NCI-H526 treated with DMSO at 0.1 percent for 48 hours (cell line): ENCODE data around the gene B9D1.

Source experiments
- DNase-seq: peaks from one replicate; lab custom pipeline; 2025; lab: John Stamatoyannopoulos, UW

The B9D1 gene

DNA sequence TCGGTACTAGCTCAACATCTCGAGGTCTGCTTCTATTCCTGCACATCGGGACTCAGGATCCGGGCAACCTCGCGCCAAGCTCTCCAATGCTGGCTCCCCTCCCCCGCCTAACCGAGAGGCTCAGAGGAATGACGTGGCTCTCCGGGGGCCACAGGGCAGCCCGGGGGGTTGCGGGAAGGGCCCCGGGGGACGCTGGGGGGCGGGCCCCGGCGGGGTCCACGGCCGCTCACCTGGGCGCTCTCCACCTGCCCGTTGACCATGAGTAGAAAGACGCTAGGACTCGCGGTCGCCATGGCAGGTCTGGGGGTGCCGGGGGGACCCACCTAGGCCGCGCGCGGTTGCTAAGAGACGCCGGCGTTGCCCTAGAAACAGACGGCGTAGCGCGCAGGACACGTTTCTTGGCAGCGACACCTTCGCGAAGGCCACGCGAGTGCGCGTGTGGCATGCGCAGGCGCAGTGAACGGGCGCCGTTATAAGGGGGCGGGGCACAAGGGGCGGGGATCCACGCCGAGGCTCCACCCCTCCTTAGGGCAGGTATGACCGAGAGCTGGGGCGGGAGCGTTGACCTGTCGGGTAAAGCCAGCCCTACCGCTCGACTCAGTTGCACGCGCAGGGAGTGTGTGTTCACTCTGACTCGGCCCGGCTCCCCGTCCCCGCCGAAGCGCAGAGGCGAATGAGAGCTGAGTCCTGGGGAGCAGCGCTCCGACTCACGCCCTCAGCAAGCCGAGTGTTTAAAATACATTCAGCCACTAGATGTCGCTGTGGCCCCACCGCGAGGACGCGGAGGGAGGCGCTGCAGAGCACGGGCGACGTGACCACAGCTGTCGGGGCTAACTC lies at the start of gene B9D1:
TSS of gene B9D1 (minus strand) at position 447 of the 837 bp plus-strand sequence. CDS start at position 293, 154 bp downstream.
- peak; percentile 81 for DNase-seq

- no peak for DNase-seq
Observed at GRCh38 chr17:19411631-19412030, 49.1 kb upstream of the B9D1 start.

- no peak for DNase-seq
Observed at GRCh38 chr17:19410875-19411620, 48.5 kb upstream of the B9D1 start, which contains the start of gene RNF112. Gene RNF112, plus strand, starts transcription at chr17:19411232. Its CDS starts 177 bp downstream, at chr17:19411409.

- DNase-seq, result no peak
Observed at GRCh38 chr17:19410091-19410490, 47.6 kb upstream of the B9D1 start.

DNA sequence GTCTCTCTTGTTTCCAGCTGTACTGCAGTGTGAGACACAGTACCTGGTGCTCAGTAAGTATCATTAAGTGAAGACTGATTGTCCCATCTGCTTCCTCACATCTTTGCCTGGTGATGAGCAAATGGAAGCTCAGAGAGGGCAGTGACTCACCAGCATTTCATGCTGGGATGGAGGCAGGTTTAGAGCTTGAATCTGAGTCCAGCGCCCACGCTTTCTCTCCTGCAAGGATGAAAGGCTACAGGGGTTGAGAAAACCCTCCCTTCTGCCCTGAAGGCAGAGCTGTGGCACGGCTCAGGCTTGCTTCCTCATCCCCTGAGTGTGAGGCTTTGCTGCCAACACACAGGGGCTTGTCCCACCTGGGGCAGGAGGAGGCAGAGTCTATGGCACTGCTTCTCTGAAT lies 47.0 kb upstream of the B9D1 start:
- no peak for DNase-seq

DNA sequence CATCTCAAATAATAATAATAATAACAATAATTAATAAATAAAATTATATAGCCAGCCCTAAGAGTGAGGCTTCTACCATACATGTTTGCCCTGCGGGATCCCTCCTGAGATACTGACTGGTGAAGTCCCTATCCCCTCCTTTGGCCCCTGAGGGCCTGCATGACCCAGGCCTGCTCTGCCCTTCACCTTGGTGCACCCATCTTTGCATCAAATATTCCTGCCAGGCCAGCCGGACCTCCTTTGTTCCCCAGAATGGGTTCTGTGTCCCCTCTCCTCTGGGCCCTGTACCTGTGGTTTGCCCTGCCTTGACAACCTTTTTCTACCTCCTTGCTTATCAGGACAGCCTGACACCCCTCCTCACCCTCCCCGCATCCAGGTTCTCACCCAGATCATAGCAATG lies 46.5 kb upstream of the B9D1 start:
- DNase-seq, result no peak

DNA sequence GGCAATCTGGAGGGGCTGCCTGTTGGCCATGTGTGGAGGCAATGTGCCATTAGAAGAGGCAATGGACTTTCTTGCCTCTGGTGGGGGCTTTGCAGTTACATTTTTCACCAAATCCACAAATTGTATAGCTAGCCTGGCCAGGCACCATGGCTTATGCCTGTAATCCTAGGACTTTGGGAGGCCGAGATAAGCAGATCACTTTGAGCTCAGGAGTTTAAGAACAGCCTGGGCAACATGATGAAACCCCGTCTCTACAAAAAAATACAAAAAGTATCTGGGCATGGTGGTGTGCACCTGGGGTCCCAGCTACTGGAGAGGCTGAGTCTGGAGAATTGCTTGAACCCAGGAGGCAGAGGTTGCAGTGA lies 45.8 kb upstream of the B9D1 start:
- DNase-seq, result no peak

DNA sequence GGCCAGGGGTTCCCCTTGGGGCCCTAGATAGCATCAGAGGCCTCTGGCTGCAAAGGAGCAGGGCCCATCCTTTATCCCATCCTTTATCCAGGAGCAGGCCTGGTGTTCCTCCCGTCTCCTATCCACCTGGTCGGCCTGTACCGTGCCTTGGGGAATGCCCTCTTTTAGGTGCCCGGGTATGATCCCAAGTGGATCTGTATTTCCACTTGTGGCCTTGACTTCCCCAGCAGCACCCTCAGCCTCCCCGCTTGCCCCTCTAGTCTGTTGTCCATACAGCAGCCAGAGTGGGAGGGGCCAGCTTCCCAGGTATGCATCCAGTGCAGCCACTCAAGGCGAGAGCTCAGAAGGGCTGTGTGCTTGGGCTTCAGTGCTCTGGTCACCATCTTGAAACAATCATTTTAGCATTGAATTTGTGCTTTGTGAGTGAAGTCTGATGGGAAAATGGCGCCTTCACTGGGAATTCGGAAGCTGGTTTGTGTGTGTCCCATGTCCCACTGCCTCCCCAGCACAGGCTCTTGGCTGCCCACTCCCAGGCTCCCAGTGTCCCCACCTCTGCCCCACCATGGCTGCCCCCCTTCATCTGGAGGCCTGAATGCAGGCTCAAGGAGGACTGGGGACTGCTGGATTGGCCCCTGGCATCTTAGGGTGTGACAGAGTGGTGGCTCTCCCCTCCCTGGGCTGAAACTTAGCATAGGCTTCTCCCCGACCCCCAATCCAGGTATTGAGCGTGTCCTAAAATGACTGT lies 45.2 kb upstream of the B9D1 start:
- DNase-seq, result no peak

DNA sequence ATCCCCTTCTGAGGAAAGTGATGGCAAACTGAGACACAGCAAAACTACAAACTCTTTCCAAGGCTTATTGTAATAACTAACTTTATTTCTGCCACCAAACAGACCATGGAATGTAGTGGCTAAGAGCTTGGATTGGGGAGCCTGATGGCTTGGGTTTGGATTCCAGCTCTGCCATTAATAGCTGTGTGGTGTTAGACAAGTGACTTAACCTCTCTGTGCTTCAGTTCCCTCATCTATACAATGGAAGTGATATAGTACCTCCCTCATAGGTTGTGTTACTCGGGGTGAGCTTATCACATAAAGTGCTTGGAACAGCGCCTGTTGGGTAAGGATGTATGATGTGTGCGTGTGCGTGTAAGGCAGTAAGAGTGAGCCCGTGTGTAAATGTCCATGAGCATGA lies 42.6 kb upstream of the B9D1 start:
- DNase-seq, result no peak

- DNase-seq, result no peak
Observed at GRCh38 chr17:19404264-19404663, 41.7 kb upstream of the B9D1 start.

- DNase-seq, result no peak
Observed at GRCh38 chr17:19403021-19403420, 40.5 kb upstream of the B9D1 start.

DNA sequence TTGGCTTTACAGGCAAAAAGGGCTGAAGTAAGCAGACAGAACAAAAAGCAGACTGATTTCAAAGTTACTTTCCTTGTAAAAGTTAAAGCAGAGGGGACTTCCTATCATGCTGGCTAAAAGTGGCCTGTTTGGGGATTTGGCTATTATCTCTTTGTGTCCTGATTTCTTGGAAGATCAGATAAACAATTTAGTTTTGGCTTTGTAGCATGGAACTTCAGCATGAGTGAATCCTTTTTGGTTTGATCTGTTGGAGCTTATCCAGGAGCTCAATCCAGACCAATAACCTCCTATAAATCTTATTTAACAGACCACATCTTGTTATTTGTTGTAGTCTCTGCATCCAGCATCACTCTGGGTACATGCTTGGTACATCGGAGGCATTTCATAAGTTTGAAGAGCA lies 39.6 kb upstream of the B9D1 start:
- no peak for DNase-seq

DNA sequence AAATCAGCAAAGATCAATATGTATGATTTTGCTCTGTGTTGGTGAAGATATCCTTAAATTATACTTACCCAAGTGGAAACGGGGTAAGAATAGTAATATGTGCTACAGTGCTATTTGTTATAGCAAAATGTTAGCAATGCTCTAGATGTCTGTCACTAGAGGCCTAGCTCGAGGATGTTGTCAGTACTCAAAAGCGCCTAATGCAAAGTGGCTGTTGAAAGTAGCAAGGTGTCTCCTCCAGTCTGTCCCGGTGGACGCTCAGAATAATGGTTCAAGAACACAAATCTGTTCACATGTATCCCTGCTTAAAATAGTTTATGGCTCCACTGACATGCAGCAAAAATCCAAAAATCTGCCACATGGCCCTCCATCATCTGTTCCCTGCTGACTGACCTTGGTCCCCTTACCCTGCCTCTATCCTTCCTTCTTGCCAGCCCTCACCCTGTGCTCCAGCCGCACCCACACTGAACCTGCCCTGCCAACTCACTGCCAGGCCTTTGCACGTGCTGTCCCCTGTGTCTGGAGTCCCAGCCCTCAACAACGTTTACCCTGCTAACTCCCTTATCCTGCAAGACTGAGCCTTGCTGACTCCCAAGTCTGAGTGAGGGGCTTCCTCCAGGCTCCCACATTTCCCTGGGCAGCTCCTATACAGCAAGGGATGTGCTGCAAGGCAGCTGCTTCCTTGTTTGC lies 38.9 kb upstream of the B9D1 start:
- no peak for DNase-seq

- DNase-seq, result no peak
Observed at GRCh38 chr17:19399750-19400450, 37.4 kb upstream of the B9D1 start.

- DNase-seq, result no peak
Observed at GRCh38 chr17:19398301-19399181, 36.0 kb upstream of the B9D1 start.

DNA sequence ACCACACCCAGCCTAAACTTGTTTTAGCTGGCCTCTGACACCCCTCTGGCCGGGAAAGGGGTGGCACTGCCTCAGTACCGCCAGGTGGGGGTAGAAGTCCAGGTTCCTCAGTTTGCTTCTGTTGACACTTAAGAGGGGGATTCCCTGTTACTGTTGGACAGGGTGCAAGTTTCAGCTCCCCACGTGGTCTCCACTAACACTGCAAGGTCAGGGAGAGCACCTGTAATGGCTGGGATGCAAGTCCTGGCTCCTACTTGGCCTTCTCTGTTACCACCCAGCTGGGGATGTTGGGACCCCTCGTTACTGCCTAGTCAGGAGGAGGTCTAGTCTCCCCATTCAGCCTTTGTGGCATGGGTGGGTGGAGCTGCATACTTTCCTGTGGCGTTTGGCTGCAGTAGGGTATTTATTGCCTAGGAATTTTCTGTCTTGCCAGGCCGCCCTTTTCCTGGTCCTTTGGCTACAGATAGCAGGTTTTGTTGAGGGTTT lies 35.1 kb upstream of the B9D1 start:
- no peak for DNase-seq

DNA sequence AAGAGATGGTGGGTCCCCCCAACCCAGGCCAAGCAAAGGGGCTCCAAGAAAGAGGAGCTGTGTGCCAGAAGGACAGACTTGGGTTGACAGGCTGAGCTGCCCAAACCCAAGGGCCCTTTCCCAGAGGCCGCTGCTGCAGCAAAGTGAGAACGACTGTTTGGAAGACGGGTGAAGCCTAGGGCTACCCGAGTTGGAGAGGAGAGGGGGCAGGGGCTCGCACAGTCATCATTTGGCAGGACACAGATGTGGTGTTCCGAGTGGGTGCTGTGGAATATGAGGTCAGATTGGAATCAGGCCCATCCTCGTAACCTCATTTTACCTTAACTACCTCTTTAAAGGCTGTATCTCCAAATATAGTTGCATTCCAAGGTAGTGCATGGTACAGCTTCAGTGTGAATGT lies 29.8 kb upstream of the B9D1 start:
- no peak for DNase-seq

DNA sequence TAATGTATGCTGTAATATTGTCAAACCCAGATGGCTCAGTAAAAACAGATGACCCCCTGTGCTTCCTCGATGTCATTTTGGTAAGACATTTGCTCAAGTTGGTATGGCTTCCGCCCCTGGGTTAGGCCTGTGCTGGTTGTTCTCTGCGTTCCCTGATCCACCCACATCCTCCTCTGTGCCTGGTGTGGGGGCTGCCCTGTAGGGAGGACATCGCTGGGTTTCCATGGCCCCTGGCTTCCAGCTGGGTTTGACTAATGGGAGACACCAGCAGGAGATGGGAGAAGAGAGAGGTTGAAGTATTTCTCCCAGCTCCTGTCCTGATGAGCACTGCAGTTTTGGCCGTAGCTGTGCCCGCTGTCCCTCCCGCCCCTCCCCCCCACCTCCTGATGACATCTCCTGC lies 28.9 kb upstream of the B9D1 start:
- no peak for DNase-seq

DNA sequence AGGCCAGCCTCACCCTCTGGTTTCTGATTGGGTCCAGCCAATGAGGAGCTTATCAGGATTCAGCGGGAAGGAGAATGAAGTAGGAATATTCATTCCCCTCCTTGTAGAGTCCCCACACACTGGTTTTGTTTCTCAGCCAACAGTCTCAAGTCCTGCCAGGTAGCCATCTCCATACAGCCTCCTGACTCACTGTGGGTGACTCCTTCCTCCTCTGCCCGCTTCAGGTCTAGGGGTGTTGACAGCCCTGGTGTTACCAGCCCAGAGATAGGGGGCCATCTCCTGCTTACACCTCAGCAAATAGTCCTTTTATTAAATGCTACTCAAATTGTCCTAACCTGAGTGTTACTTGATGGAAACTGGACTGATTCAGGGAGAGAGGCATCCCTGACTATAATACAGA lies 28.4 kb upstream of the B9D1 start:
- DNase-seq, result no peak
